ENCODE data around the gene CNTN1.

Gene CNTN1

GRCh38 chr12:40829738-40830144 lies 137.5 kb downstream of the CNTN1 start:
- H3K4me2 ChIP-seq (ENCODE audit: low read length, poor library complexity, severe bottlenecking) = no peak overlapping the region
- H3K9ac ChIP-seq (ENCODE audit: low read length) = no peak overlapping the region
- H2BK12ac ChIP-seq (ENCODE audit: low read length in 2 of 2) = no peak overlapping the region
- H2AK5ac ChIP-seq (ENCODE audit: low read length, severe bottlenecking) = no peak overlapping the region
- DNase-seq = no peak
- H3K27me3 ChIP-seq (ENCODE audit: control insufficient read depth in 1 of 2, insufficient read depth in 1 of 2, low read length in 2 of 2) = no peaks in the 10 kb centered on the region
- H3K23ac ChIP-seq (ENCODE audit: low read length in 2 of 2) = no peak overlapping the region
- H2BK120ac ChIP-seq (ENCODE audit: low read depth, low read length) = no peak overlapping the region
- H2BK5ac ChIP-seq (ENCODE audit: low read depth, low read length, poor library complexity, severe bottlenecking) = no peak overlapping the region
- H2BK15ac ChIP-seq (ENCODE audit: low read depth, poor library complexity, severe bottlenecking) = no peak overlapping the region
- H3K27ac ChIP-seq (ENCODE audit: low read length, poor library complexity, severe bottlenecking) = no peak overlapping the region
- H3K4me3 ChIP-seq (ENCODE audit: insufficient read depth in 1 of 2, low read depth in 1 of 2, low read length in 2 of 2) = no peak overlapping the region
- H3K4ac ChIP-seq (ENCODE audit: low read depth in 1 of 2, low read length in 2 of 2) = no peak overlapping the region
- no peak overlapping the region for H3K14ac ChIP-seq (ENCODE audit: low read length in 2 of 2)
- H4K91ac ChIP-seq (ENCODE audit: low read length) = no peak overlapping the region
- H3K4me1 ChIP-seq (ENCODE audit: control insufficient read depth, insufficient read depth, low read depth, low read length) = no peaks in the 10 kb centered on the region
- no peaks in the 10 kb centered on the region for H3K79me1 ChIP-seq (replicated peaks; ENCODE audit: low read length, poor library complexity, severe bottlenecking)
- no peak overlapping the region for H4K8ac ChIP-seq (ENCODE audit: low read length)
- no peak overlapping the region for H2AFZ ChIP-seq (ENCODE audit: low read depth, low read length)
- no peaks in the 10 kb centered on the region for H3K9me3 ChIP-seq (ENCODE audit: control insufficient read depth, low read length)
- no peak overlapping the region for H3K18ac ChIP-seq (ENCODE audit: low read depth in 1 of 2, low read length in 2 of 2)
- 0% methylated on average over 1 of the region's 1 CpG for WGBS
- no peaks in the 10 kb centered on the region for H3K36me3 ChIP-seq (ENCODE audit: control insufficient read depth in 1 of 2, insufficient read depth in 2 of 2, low read depth in 1 of 2, low read length in 2 of 2)

- no peak overlapping the region for H2BK15ac ChIP-seq (ENCODE audit: low read depth, poor library complexity, severe bottlenecking)
- no peaks in the 10 kb centered on the region for H3K36me3 ChIP-seq (ENCODE audit: control insufficient read depth in 1 of 2, insufficient read depth in 2 of 2, low read depth in 1 of 2, low read length in 2 of 2)
- no peaks in the 10 kb centered on the region for H3K27me3 ChIP-seq (ENCODE audit: control insufficient read depth in 1 of 2, insufficient read depth in 1 of 2, low read length in 2 of 2)
- no peak overlapping the region for H3K23ac ChIP-seq (ENCODE audit: low read length in 2 of 2)
- no peak overlapping the region for H3K9ac ChIP-seq (ENCODE audit: low read length)
- no peak overlapping the region for H3K4me2 ChIP-seq (ENCODE audit: low read length, poor library complexity, severe bottlenecking)
- H3K14ac ChIP-seq (ENCODE audit: low read length in 2 of 2) = no peak overlapping the region
- H3K18ac ChIP-seq (ENCODE audit: low read depth in 1 of 2, low read length in 2 of 2) = no peak overlapping the region
- no peak overlapping the region for H3K4ac ChIP-seq (ENCODE audit: low read depth in 1 of 2, low read length in 2 of 2)
- no peak overlapping the region for H2BK12ac ChIP-seq (ENCODE audit: low read length in 2 of 2)
- H4K91ac ChIP-seq (ENCODE audit: low read length) = no peak overlapping the region
- H2BK120ac ChIP-seq (ENCODE audit: low read depth, low read length) = no peak overlapping the region
- H3K4me1 ChIP-seq (ENCODE audit: control insufficient read depth, insufficient read depth, low read depth, low read length) = no peaks in the 10 kb centered on the region
- no peak overlapping the region for H2AFZ ChIP-seq (ENCODE audit: low read depth, low read length)
- no peaks in the 10 kb centered on the region for H3K9me3 ChIP-seq (ENCODE audit: control insufficient read depth, low read length)
- DNase-seq = no peak
- H2BK5ac ChIP-seq (ENCODE audit: low read depth, low read length, poor library complexity, severe bottlenecking) = no peak overlapping the region
- no peaks in the 10 kb centered on the region for H3K79me1 ChIP-seq (replicated peaks; ENCODE audit: low read length, poor library complexity, severe bottlenecking)
- no peak overlapping the region for H2AK5ac ChIP-seq (ENCODE audit: low read length, severe bottlenecking)
- no peak overlapping the region for H4K8ac ChIP-seq (ENCODE audit: low read length)
- no peak overlapping the region for H3K4me3 ChIP-seq (ENCODE audit: insufficient read depth in 1 of 2, low read depth in 1 of 2, low read length in 2 of 2)
- no peak overlapping the region for H3K27ac ChIP-seq (ENCODE audit: low read length, poor library complexity, severe bottlenecking)
These were observed 139.7 kb downstream of the CNTN1 start for GRCh38 chr12:40831916-40832315.

GRCh38 chr12:40832668-40833067 lies 140.4 kb downstream of the CNTN1 start:
- Histone ChIP-seq H3K9ac (ENCODE audit: low read length) (no peak overlapping the region), H3K79me1 (replicated peaks; ENCODE audit: low read length, poor library complexity, severe bottlenecking) (no peaks in the 10 kb centered on the region), H2BK5ac (ENCODE audit: low read depth, low read length, poor library complexity, severe bottlenecking) (no peak overlapping the region), H3K14ac (ENCODE audit: low read length in 2 of 2) (no peak overlapping the region), H3K9me3 (ENCODE audit: control insufficient read depth, low read length) (no peaks in the 10 kb centered on the region), H3K18ac (ENCODE audit: low read depth in 1 of 2, low read length in 2 of 2) (no peak overlapping the region), H3K23ac (ENCODE audit: low read length in 2 of 2) (no peak overlapping the region), H4K8ac (ENCODE audit: low read length) (no peak overlapping the region), H2AFZ (ENCODE audit: low read depth, low read length) (no peak overlapping the region), H2BK15ac (ENCODE audit: low read depth, poor library complexity, severe bottlenecking) (no peak overlapping the region), H3K4ac (ENCODE audit: low read depth in 1 of 2, low read length in 2 of 2) (no peak overlapping the region), H3K4me3 (ENCODE audit: insufficient read depth in 1 of 2, low read depth in 1 of 2, low read length in 2 of 2) (no peak overlapping the region), H3K36me3 (ENCODE audit: control insufficient read depth in 1 of 2, insufficient read depth in 2 of 2, low read depth in 1 of 2, low read length in 2 of 2) (no peaks in the 10 kb centered on the region), H3K27ac (ENCODE audit: low read length, poor library complexity, severe bottlenecking) (no peak overlapping the region), H4K91ac (ENCODE audit: low read length) (no peak overlapping the region), H2BK12ac (ENCODE audit: low read length in 2 of 2) (no peak overlapping the region), H3K4me1 (ENCODE audit: control insufficient read depth, insufficient read depth, low read depth, low read length) (no peaks in the 10 kb centered on the region), H2BK120ac (ENCODE audit: low read depth, low read length) (no peak overlapping the region), H2AK5ac (ENCODE audit: low read length, severe bottlenecking) (no peak overlapping the region), H3K27me3 (ENCODE audit: control insufficient read depth in 1 of 2, insufficient read depth in 1 of 2, low read length in 2 of 2) (no peaks in the 10 kb centered on the region), H3K4me2 (ENCODE audit: low read length, poor library complexity, severe bottlenecking) (no peak overlapping the region)
- no peak for DNase-seq
- WGBS = 68% methylated on average over 2 of the region's 2 CpGs

- Histone ChIP-seq H3K9ac (ENCODE audit: low read length) (no peak overlapping the region), H2AK5ac (ENCODE audit: low read length, severe bottlenecking) (no peak overlapping the region), H3K27ac (ENCODE audit: low read length, poor library complexity, severe bottlenecking) (no peak overlapping the region), H3K9me3 (ENCODE audit: control insufficient read depth, low read length) (no peaks in the 10 kb centered on the region), H3K4me1 (ENCODE audit: control insufficient read depth, insufficient read depth, low read depth, low read length) (no peaks in the 10 kb centered on the region), H3K4ac (ENCODE audit: low read depth in 1 of 2, low read length in 2 of 2) (no peak overlapping the region), H3K18ac (ENCODE audit: low read depth in 1 of 2, low read length in 2 of 2) (no peak overlapping the region), H3K27me3 (ENCODE audit: control insufficient read depth in 1 of 2, insufficient read depth in 1 of 2, low read length in 2 of 2) (no peaks in the 10 kb centered on the region), H2BK120ac (ENCODE audit: low read depth, low read length) (no peak overlapping the region), H2AFZ (ENCODE audit: low read depth, low read length) (no peak overlapping the region), H3K4me3 (ENCODE audit: insufficient read depth in 1 of 2, low read depth in 1 of 2, low read length in 2 of 2) (no peak overlapping the region), H2BK12ac (ENCODE audit: low read length in 2 of 2) (no peak overlapping the region), H4K91ac (ENCODE audit: low read length) (no peak overlapping the region), H3K4me2 (ENCODE audit: low read length, poor library complexity, severe bottlenecking) (no peak overlapping the region), H2BK15ac (ENCODE audit: low read depth, poor library complexity, severe bottlenecking) (no peak overlapping the region), H3K79me1 (replicated peaks; ENCODE audit: low read length, poor library complexity, severe bottlenecking) (no peaks in the 10 kb centered on the region), H3K36me3 (ENCODE audit: control insufficient read depth in 1 of 2, insufficient read depth in 2 of 2, low read depth in 1 of 2, low read length in 2 of 2) (no peaks in the 10 kb centered on the region), H3K14ac (ENCODE audit: low read length in 2 of 2) (no peak overlapping the region), H3K23ac (ENCODE audit: low read length in 2 of 2) (no peak overlapping the region), H2BK5ac (ENCODE audit: low read depth, low read length, poor library complexity, severe bottlenecking) (no peak overlapping the region), H4K8ac (ENCODE audit: low read length) (no peak overlapping the region)
- WGBS = no CpG with 5 or more reads among the region's 2 CpGs
- DNase-seq = no peak
These were observed 141.6 kb downstream of the CNTN1 start for GRCh38 chr12:40833818-40834217.

Data from mesenchymal stem cell (in vitro differentiated cells and primary cell).